HCT116 (cell line): ENCODE results near the gene FBLL1. TPM values are rescaled to one million over a fixed set of nuclear protein-coding genes. Genes with fewer than 3 reads are reported as not detected.
A peak's percentile ranks its signal among the peaks of the same experiment; 100 is the strongest.

Experiments
- ATAC-seq: fragments of 200-7000 bp; cut with Tn5 transposase; 2 replicates; pipeline ENCODE4 v1.9.1; 2020; ENCODE audit warnings: mild to moderate bottlenecking, moderate library complexity
- Bru-seq: library from RNA; stranded (reverse); fragments of 400-500 nt; gene quantifications from one replicate; lab custom pipeline; 2021; lab: Mats Ljungman, UMichigan
- BruChase-seq, 2 experiments: library from RNA; stranded (reverse); fragments of 400-500 nt; gene quantifications; one replicate each; lab custom pipeline; 2021; lab: Mats Ljungman, UMichigan
- BruUV-seq: library from RNA; stranded (reverse); fragments of 400-500 nt; replicated peaks from 2 replicates; lab custom pipeline; 2021; lab: Mats Ljungman, UMichigan
- CTCF ChIA-PET: fragments of 300-600 bp; sonication (Branson Sonifier 250); formaldehyde crosslinking; loops from one replicate; lab custom pipeline; 2021; ENCODE audit warnings: antibody characterized with exemption; lab: Charles Lee
- POLR2A ChIA-PET: fragments of 300-600, 350-600 bp; sonication (Branson Sonifier 250); formaldehyde crosslinking; loops from one replicate; lab custom pipeline; 2021; ENCODE audit warnings: antibody characterized with exemption; lab: Charles Lee
- RAD21 ChIA-PET, 2 experiments: fragments of 300-600 bp; sonication (Branson Sonifier 250); formaldehyde crosslinking; loops; one replicate each; lab custom pipeline; 2023; ENCODE audit warnings: low total read pairs in 2 of 2; ENCODE audit not compliant: uncharacterized antibody in 2 of 2, unreplicated experiment in 2 of 2, low non-redundant PET in 1 of 2; lab: Charles Lee
- DNase-seq: peaks from one replicate; pipeline ENCODE4 v3.0.0-alpha.2; 2010; ENCODE audit warnings: low read depth, low spot score
- H2AFZ ChIP-seq: fragments of 200-600 bp; shearing (Covaris generic), sonication (generic); 2 replicates; pipeline ENCODE4 v1.6.1; 2017; ENCODE audit warnings: low read depth, mixed run types, mixed read lengths, antibody characterized with exemption, low read length; ENCODE audit not compliant: poor library complexity, severe bottlenecking
- H3K27ac ChIP-seq: 2 replicates; pipeline ENCODE4 v1.5.1; 2012; ENCODE audit warnings: low read depth, low read length
- H3K27me3 ChIP-seq: fragments of 200-600 bp; sonication (generic); 2 replicates; pipeline ENCODE4 v1.6.1; 2016; ENCODE audit warnings: mixed run types, low read length, mixed read lengths; ENCODE audit not compliant: insufficient read depth
- H3K36me3 ChIP-seq, 2 experiments: fragments of 200-500 bp in 1 of 2; fragments of 200-600 bp in 1 of 2; sonication (Bioruptor generic) in 1 of 2; sonication (generic) in 1 of 2; 2 replicates each; pipeline versions ENCODE4 v1.5.1 to v1.6.1; 2014 to 2016; ENCODE audit warnings: low read length in 2 of 2, inconsistent platforms in 1 of 2, mixed read lengths in 1 of 2, mixed run types in 1 of 2; ENCODE audit not compliant: insufficient read depth in 2 of 2, control insufficient read depth in 1 of 2
- H3K4me1 ChIP-seq, 2 experiments: fragments of 200-600 bp in 1 of 2; sonication (generic) in 1 of 2; 2 replicates each; pipeline versions ENCODE4 v1.5.1 to v1.6.1; 2012 to 2017; ENCODE audit warnings: low read length in 2 of 2, inconsistent platforms in 1 of 2, mild to moderate bottlenecking in 1 of 2, mixed read lengths in 1 of 2, mixed run types in 1 of 2, moderate library complexity in 1 of 2; ENCODE audit not compliant: insufficient read depth in 2 of 2, control insufficient read depth in 1 of 2
- H3K4me2 ChIP-seq: fragments of 200-600 bp; sonication (generic); 2 replicates; pipeline ENCODE4 v1.6.1; 2017; ENCODE audit warnings: mixed run types, low read length, mixed read lengths
- H3K4me3 ChIP-seq, 2 experiments: fragments of 200-600 bp in 1 of 2; sonication (generic) in 1 of 2; replicated peaks in 1 of 2; 2 replicates each; pipeline ENCODE4 v1.5.1; 2011 to 2016; ENCODE audit warnings: low read length in 2 of 2, control low read depth in 1 of 2, low read depth in 1 of 2, mild to moderate bottlenecking in 1 of 2, mixed read lengths in 1 of 2, mixed run types in 1 of 2
- H3K79me2 ChIP-seq: fragments of 200-600 bp; sonication (generic); 2 replicates; pipeline ENCODE4 v1.6.1; 2017; ENCODE audit warnings: mild to moderate bottlenecking, mixed run types, low read length, moderate library complexity, mixed read lengths; ENCODE audit not compliant: insufficient read depth
- H3K9ac ChIP-seq: fragments of 200-600 bp; sonication (generic); 2 replicates; pipeline ENCODE4 v1.6.1; 2016; ENCODE audit warnings: low read length, mixed read lengths
- H3K9me2 ChIP-seq: fragments of 200-600 bp; sonication (generic), shearing (Covaris generic); 2 replicates; pipeline ENCODE4 v1.6.1; 2017; ENCODE audit warnings: mixed run types, mild to moderate bottlenecking, moderate library complexity; ENCODE audit not compliant: insufficient read depth
- H3K9me3 ChIP-seq, 2 experiments: fragments of 200-500 bp in 1 of 2; fragments of 200-600 bp in 1 of 2; sonication (Bioruptor generic) in 1 of 2; sonication (generic) in 1 of 2; 2 replicates each; pipeline ENCODE4 v1.6.1; 2014 to 2017; ENCODE audit warnings: low read length in 2 of 2, mixed read lengths in 2 of 2, inconsistent platforms in 1 of 2, low read depth in 1 of 2, mild to moderate bottlenecking in 1 of 2, mixed run types in 1 of 2, moderate library complexity in 1 of 2; ENCODE audit not compliant: control insufficient read depth in 1 of 2, insufficient read depth in 1 of 2
- H4K20me1 ChIP-seq: fragments of 200-600 bp; sonication (generic), shearing (Covaris generic); 2 replicates; pipeline ENCODE4 v1.6.1; 2017; ENCODE audit warnings: mixed run types, mild to moderate bottlenecking, moderate library complexity; ENCODE audit not compliant: insufficient read depth
- POLR2AphosphoS5 ChIP-seq: IDR thresholded peaks from 2 replicates; pipeline ENCODE4 v1.6.1; 2011; ENCODE audit warnings: mild to moderate bottlenecking, low read depth, low read length, moderate library complexity
- REST ChIP-seq: IDR thresholded peaks from 2 replicates; pipeline ENCODE4 v1.6.1; 2012; ENCODE audit warnings: low read depth
- intact Hi-C: fragments of 100-400 bp; cut with micrococcal nuclease; formaldehyde crosslinking; loops from 2 replicates; pipeline ENCODE4 v1.10.0; 2022
- long read RNA-seq: library from polyadenylated mRNA; unstranded; transcript quantifications from one replicate; pipeline ENCODE4 v2.0.0, GENCODE V29; 2021; ENCODE audit not compliant: unreplicated experiment
- polyA plus RNA-seq: library from polyadenylated mRNA; unstranded; fragments of >200 nt; gene quantifications from 2 replicates; pipeline ENCODE4 v1.2.1, GENCODE V29; 2012; ENCODE audit warnings: missing spikeins
- total RNA-seq: library from RNA; stranded (reverse); gene quantifications from one replicate; pipeline ENCODE4 v1.2.1, GENCODE V29; 2021; ENCODE audit not compliant: unreplicated experiment

The FBLL1 gene
- total RNA-seq (0.15 TPM), Bru-seq, nascent RNA (percentile 14 among the genes with signal in this experiment), BruChase-seq, experiment 1, labeled RNA remaining after a 6-hour chase (percentile 33 among the genes with signal in this experiment), BruChase-seq, experiment 2, labeled RNA remaining after a 2-hour chase (percentile 31 among the genes with signal in this experiment)
- 0.05 TPM in 1 of 2 replicates, not detected in the other for polyA plus RNA-seq
- long read RNA-seq: 0 reads

- H4K20me1 ChIP-seq: no peaks in the 10 kb centered on the region
- TF ChIP-seq POLR2AphosphoS5: no peak
- peak; percentile 66 for TF ChIP-seq REST
- no peak within 1 kb of the TSS for H3K9ac ChIP-seq
- H3K36me3 ChIP-seq: no peaks in the 10 kb centered on the region
- ChIA-PET POLR2A (no interaction called here), CTCF (no interaction called here), RAD21 (no interaction called here)
- no peak within 1 kb of the TSS for H3K4me3 ChIP-seq
- no peak within 1 kb of the TSS for H3K4me2 ChIP-seq
- H3K9me3 ChIP-seq: no peaks in the 10 kb centered on the region
- H3K27me3 ChIP-seq: no peaks in the 10 kb centered on the region
- no peaks in the 10 kb centered on the region for H3K9me2 ChIP-seq
- no peaks in the 10 kb centered on the region for H3K79me2 ChIP-seq
- no peak within 1 kb of the TSS for H2AFZ ChIP-seq
- ATAC-seq (no peak), DNase-seq (no peak)
- no peaks in the 10 kb centered on the region for H3K4me1 ChIP-seq
- no TSS peak for BruUV-seq
- intact Hi-C loops: no loop called here
- H3K27ac ChIP-seq: no peak within 1 kb of the TSS
These were observed at the start of gene FBLL1 for GRCh38 chr5:168528521-168529373. Gene FBLL1, plus strand, starts transcription at chr5:168529305. Its CDS starts 200 bp downstream, at chr5:168529505.
